Measurements from ENCODE around the gene APOBEC3G.

Gene APOBEC3G

DNA sequence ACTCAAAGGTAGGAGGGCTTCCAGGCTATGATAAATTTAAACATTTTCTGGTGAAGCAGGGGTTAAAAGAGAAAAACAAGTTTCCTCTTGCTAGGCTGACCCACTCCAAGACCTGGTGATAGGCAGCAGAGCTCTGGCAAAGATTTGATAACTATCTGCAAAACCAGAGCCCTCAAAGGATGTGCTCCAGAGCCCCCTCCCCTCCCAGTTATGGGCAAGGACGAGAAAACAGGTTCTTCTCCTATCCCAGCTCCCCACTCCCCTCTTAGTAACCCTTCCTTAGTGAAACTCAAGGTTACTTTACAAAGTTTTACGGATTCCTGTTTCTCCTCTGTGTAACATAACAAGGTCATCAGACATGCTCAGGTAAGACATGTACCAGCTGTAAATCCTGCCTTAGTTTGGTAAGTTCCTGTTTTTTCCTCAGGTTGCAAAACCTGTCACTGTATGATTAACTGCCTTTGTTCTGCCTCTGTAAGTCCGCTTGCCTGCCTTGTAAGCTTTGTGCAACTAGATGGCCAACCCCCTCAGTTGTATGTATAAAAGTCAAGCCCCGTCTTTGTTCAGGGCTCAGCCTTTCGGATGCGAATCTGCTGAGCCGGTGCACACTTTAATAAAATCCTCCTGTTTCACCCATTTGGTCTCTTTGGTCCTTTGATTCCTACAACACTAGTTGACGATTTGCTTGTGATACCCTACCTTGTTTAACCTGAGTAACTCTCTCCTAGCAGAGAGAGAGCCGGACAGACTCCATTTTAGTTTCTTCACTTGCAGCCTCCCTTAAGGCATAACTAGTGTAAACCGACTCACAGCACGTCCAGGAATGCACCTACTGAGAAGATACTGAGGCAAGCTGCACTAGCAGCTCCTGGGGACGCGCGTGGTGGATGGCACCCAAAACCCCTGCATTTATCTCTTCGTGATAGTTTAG is 33.8 kb downstream of the APOBEC3G start:
- TF ChIP-seq, protein P1, sequence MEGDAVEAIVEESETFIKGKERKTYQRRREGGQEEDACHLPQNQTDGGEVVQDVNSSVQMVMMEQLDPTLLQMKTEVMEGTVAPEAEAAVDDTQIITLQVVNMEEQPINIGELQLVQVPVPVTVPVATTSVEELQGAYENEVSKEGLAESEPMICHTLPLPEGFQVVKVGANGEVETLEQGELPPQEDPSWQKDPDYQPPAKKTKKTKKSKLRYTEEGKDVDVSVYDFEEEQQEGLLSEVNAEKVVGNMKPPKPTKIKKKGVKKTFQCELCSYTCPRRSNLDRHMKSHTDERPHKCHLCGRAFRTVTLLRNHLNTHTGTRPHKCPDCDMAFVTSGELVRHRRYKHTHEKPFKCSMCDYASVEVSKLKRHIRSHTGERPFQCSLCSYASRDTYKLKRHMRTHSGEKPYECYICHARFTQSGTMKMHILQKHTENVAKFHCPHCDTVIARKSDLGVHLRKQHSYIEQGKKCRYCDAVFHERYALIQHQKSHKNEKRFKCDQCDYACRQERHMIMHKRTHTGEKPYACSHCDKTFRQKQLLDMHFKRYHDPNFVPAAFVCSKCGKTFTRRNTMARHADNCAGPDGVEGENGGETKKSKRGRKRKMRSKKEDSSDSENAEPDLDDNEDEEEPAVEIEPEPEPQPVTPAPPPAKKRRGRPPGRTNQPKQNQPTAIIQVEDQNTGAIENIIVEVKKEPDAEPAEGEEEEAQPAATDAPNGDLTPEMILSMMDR (IDR thresholded peaks at IDR 0.05; ENCODE audit: insufficient read depth, low read length, missing control alignments), result no peak
- ChIA-PET CTCF (interaction anchor here (0.9 to 1.7 kb wide), 6 partner anchors 8 to 241 kb away, joined by 3 to 5 read pairs (median 4); no protein-coding TSS in a partner anchor), POLR2A (no interaction called here)
- H3K4me3 ChIP-seq (ENCODE audit: low read depth, low read length), result no peak overlapping the region
- no peak for DNase-seq (ENCODE audit: low read depth, low spot score)

DNA sequence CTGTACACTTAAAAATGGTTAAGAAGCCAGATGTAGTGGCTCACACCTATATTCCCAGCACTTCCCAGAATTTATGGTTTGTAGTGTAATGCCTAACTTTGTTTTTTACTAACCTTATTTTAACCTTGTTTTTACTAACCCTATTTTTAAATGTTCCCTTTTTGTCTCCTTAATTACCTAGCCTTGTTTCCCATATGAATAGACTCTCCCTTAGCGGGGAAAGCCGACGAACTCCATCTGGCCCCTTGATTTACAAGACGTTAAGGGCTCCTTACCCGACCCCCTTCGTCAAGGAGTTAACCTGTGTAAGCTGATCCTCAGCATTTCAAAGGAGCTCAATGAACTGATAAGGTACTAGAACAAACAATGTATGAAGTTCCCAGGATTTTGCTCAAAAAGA is 37.0 kb downstream of the APOBEC3G start:
- H3K4me3 ChIP-seq (ENCODE audit: low read depth, low read length), result no peak overlapping the region
- TF ChIP-seq, protein P1 (IDR thresholded peaks at IDR 0.05; ENCODE audit: insufficient read depth, low read length, missing control alignments), result no peak
- no peak for DNase-seq (ENCODE audit: low read depth, low spot score)
- CTCF ChIA-PET, result interaction anchor here (1.1 to 2.5 kb wide), 3 partner anchors 11 to 110 kb away, joined by 3 to 5 read pairs (median 5); no protein-coding TSS in a partner anchor
- POLR2A ChIA-PET, result no interaction called here

DNA sequence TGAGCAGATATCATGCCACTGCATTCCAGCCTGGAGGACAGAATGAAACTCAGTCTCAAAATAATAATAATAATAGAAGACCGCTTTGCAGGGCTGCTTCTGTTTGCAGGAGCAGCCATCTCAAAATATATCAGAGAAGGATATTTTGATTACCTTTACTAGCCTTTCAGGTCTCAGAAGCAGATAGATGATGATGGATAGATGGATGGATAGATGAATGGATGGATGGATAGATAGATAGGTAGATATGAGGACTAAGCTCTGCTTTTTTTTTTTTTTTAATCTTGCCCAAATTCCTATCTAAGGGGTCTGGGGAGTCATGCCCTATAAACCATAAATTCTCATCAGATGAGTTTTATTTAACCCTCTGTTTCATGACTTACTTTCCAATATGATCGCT is 38.5 kb downstream of the APOBEC3G start:
- H3K4me3 ChIP-seq (ENCODE audit: low read depth, low read length), result no peak overlapping the region
- POLR2A ChIA-PET, result no interaction called here
- CTCF ChIA-PET, result interaction anchor here (0.8 to 2.5 kb wide), 3 partner anchors 111 to 348 kb away, joined by 3 to 5 read pairs (median 5); no protein-coding TSS in a partner anchor
- TF ChIP-seq, protein P1 (IDR thresholded peaks at IDR 0.05; ENCODE audit: insufficient read depth, low read length, missing control alignments), result no peak
- DNase-seq (ENCODE audit: low read depth, low spot score), result no peak

DNA sequence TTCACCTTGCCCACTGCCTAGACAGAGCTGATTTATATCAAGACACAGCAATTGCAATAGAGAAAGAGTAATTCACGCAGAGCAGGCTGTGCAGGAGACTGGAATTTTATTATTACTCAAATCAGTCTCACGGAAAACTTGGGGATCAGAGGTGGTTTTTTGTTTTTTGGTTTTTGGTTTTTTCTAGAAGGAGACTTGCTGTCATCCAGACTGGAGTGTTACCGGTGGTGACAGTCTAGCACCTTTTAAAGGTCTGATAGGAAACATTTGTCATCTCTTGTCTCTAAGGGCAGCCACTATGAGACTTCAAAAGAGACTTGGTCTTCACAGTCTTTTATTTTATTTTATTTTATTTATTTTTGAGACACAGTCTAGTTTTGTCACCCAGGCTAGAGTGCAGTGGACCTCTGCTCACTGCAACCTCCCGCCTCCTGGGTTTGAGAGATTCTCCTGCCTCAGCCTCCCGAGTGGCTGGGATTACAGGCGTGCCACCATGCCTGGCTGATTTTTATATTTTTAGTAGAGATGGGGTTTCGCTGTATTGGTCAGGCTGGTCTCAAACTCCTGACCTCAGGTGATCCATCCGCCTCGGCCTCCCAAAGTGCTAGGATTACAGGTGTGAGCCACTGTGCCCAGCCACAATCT is 39.0 kb downstream of the APOBEC3G start:
- CTCF ChIA-PET, result interaction anchor here (0.8 to 2.5 kb wide), 3 partner anchors 112 to 348 kb away, joined by 3 to 5 read pairs (median 5); no protein-coding TSS in a partner anchor
- TF ChIP-seq, protein P1 (IDR thresholded peaks at IDR 0.05; ENCODE audit: insufficient read depth, low read length, missing control alignments), result no peak
- DNase-seq (ENCODE audit: low read depth, low spot score), result no peak
- no peak overlapping the region for H3K4me3 ChIP-seq (ENCODE audit: low read depth, low read length)
- POLR2A ChIA-PET, result no interaction called here

DNA sequence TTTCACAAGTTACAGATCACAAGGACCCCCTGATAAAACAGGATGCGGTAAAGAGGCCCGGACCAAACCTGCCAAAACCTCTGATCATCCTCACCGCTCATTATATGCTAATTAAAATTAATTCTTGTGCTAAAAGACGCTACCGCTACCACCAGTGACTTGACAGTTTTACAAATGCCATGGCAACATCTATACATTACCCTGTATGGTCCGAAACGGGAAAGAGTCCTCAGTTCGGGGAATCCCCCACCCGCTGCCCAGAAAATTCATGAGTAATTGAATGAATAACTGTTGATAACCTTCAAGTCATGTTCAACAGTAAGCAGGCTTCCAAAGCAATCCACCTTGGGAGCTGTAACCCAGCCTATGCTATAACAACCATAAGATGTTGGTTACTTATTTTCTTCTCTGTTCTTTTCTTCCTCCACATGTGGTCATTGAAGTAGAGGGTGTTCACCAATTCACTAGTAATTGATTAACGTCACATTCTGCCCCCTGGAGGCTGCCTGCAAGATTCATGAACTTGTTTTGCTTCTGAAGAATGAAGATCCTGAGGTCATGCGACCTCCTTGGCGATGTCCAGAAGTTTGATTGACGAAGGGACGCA is 40.6 kb downstream of the APOBEC3G start:
- ChIA-PET POLR2A (no interaction called here), CTCF (interaction anchor here (0.7 to 5.2 kb wide), 15 partner anchors 7 to 1065 kb away, joined by 3 to 32 read pairs (median 5); no protein-coding TSS in a partner anchor)
- no peak overlapping the region for H3K4me3 ChIP-seq (ENCODE audit: low read depth, low read length)
- DNase-seq (ENCODE audit: low read depth, low spot score), result no peak
- TF ChIP-seq, protein P1 (IDR thresholded peaks at IDR 0.05; ENCODE audit: insufficient read depth, low read length, missing control alignments), result peak; percentile 38

All from AG04449 (cell line).